ENCODE results near the gene FDXACB1.

DNA sequence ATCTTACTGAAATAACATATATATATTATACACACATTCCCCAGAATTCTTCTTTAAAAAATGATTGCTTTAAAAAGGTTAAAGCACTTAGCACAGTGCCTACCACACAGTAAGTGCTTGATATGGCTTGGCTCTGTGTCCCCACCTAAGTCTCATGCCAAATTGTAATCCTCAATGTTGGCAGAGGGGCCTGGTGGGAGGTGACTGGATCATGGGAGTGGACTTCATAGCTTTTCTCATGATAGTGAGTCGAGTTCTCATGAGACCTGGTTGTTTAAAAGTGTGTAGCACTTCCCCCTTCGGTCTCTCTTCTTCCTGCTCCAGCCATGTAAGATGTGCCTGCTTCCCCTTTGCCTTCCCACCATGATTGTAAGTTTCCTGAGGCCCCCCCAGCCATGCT is 26.4 kb upstream of the FDXACB1 start:
- no peak for TF ChIP-seq POLR2A (IDR thresholded peaks at IDR 0.05)
- TF ChIP-seq CTCF (IDR thresholded peaks at IDR 0.05): no peak
- no peak for TF ChIP-seq POLR2AphosphoS5 (IDR thresholded peaks at IDR 0.05)
- no peak for TF ChIP-seq EP300 (IDR thresholded peaks at IDR 0.05)
